Naive thymus-derived CD8-positive, alpha-beta T cell (primary cell): ENCODE results near the gene MASP1. TPM values are rescaled to one million over a fixed set of nuclear protein-coding genes. Genes with fewer than 3 reads are reported as not detected.

Experiments
- ATAC-seq, 2 donors: fragments of 150-1000 bp; cut with Tn5 transposase in 1 of 2; sonication (Bioruptor Pico), chemical (Tn5 transposase) in 1 of 2; 1 replicate in 1 of 2; 2 replicates in 1 of 2; pipeline ENCODE4 v1.10.0; 2021; ENCODE audit warnings: mild to moderate bottlenecking in 2 of 2, moderate library complexity in 2 of 2
- POLR2A ChIA-PET: fragments of 350-600 bp; sonication (Branson Sonifier 250); formaldehyde crosslinking; loops from one replicate; lab custom pipeline; 2021; ENCODE audit warnings: antibody characterized with exemption; lab: Charles Lee
- DNase-seq, 10 donors: peaks; one replicate each; pipeline versions ENCODE4 v3.0.0 to v3.0.0-alpha.2; 2020 to 2022
- H3K27ac Mint-ChIP-seq, 10 donors: one replicate each; pipeline ENCODE4 v1.8.0; 2020 to 2022; ENCODE audit warnings: mild to moderate bottlenecking in 10 of 10, mixed read lengths in 10 of 10, moderate library complexity in 4 of 10, inconsistent platforms in 1 of 10
- H3K27me3 Mint-ChIP-seq, 5 donors: one replicate each; pipeline ENCODE4 v1.8.0; 2021 to 2022; ENCODE audit warnings: mixed read lengths in 5 of 5
- H3K36me3 Mint-ChIP-seq, 3 donors: one replicate each; pipeline ENCODE4 v1.8.0; 2020 to 2022; ENCODE audit warnings: mixed read lengths in 3 of 3, mild to moderate bottlenecking in 2 of 3, inconsistent platforms in 1 of 3
- H3K4me1 Mint-ChIP-seq, 4 donors: one replicate each; pipeline ENCODE4 v1.8.0; 2021 to 2022; ENCODE audit warnings: mixed read lengths in 4 of 4
- H3K4me3 Mint-ChIP-seq, 10 donors: one replicate each; pipeline ENCODE4 v1.8.0; 2020 to 2022; ENCODE audit warnings: mild to moderate bottlenecking in 10 of 10, mixed read lengths in 10 of 10, moderate library complexity in 6 of 10, inconsistent platforms in 1 of 10
- H3K9me3 Mint-ChIP-seq, 9 donors: one replicate each; pipeline ENCODE4 v1.8.0; 2020 to 2022; ENCODE audit warnings: mixed read lengths in 9 of 9, mild to moderate bottlenecking in 3 of 9, inconsistent platforms in 1 of 9, moderate library complexity in 1 of 9
- polyA plus RNA-seq, 3 donors: library from polyadenylated mRNA; unstranded; fragments of 300-500 nt; fragmentation: Illumina TruSeq; gene quantifications; one replicate each; pipeline ENCODE4 v1.2.3, GENCODE V29; 2021
- total RNA-seq, 8 experiments: library from RNA in 2 of 8; stranded (reverse) in 2 of 8; gene quantifications; one replicate each; pipeline ENCODE4 v1.2.3 and lab custom pipeline; 2021 to 2026

Gene MASP1, protein sequence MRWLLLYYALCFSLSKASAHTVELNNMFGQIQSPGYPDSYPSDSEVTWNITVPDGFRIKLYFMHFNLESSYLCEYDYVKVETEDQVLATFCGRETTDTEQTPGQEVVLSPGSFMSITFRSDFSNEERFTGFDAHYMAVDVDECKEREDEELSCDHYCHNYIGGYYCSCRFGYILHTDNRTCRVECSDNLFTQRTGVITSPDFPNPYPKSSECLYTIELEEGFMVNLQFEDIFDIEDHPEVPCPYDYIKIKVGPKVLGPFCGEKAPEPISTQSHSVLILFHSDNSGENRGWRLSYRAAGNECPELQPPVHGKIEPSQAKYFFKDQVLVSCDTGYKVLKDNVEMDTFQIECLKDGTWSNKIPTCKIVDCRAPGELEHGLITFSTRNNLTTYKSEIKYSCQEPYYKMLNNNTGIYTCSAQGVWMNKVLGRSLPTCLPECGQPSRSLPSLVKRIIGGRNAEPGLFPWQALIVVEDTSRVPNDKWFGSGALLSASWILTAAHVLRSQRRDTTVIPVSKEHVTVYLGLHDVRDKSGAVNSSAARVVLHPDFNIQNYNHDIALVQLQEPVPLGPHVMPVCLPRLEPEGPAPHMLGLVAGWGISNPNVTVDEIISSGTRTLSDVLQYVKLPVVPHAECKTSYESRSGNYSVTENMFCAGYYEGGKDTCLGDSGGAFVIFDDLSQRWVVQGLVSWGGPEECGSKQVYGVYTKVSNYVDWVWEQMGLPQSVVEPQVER
- total RNA-seq (not detected), polyA plus RNA-seq (not detected), total RNA-seq (lab: John Stamatoyannopoulos, UW) (0 to 0.09 (median 0) reads per million in 6 experiments)

DNA sequence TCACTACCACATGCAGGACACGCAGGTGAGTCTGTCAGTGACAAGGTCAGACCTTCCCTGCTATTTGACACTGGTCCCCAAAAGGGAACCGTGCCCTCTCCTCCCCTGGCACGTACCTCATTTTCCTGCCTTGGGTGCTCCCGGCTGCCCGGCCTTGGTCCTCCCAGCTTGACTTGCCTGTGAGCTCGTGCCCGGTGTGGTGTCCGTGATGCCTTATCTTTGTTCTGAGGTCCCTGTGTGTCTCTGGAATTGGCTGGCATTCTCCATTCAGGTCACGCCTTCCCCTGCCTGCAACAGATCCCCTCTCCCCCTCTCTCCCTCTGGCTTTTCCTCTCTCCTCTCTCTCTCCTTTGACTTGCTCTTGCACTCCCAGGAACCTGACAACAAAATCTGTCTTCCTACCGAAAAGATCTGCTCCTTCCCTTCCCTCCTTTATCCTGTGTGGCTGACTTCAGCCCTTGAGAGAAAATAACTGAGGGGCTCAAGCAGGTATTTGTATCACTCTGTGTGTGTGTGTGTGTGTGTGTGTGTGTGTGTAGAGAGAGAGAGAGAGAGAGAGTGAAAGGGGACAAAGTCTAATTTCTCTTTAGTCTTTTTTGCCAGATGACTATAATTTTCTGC is at the start of gene MASP1:
Gene MASP1 (minus strand): TSS at position 226 of the 621 bp plus-strand sequence. CDS start 105 bp downstream, at position 121.
- no peaks in the 10 kb centered on the region for H3K36me3 Mint-ChIP-seq
- H3K27me3 Mint-ChIP-seq: peaks cover 22 to 47% (median 24%) of the 10 kb centered on the region in 5 donors
- H3K4me1 Mint-ChIP-seq: no peaks in the 10 kb centered on the region
- H3K4me3 Mint-ChIP-seq: no peak within 1 kb of the TSS
- DNase-seq: no peak
- POLR2A ChIA-PET: no interaction called here
- no peak within 1 kb of the TSS for H3K27ac Mint-ChIP-seq
- ATAC-seq: no peak
- H3K9me3 Mint-ChIP-seq: no peaks in the 10 kb centered on the region

DNA sequence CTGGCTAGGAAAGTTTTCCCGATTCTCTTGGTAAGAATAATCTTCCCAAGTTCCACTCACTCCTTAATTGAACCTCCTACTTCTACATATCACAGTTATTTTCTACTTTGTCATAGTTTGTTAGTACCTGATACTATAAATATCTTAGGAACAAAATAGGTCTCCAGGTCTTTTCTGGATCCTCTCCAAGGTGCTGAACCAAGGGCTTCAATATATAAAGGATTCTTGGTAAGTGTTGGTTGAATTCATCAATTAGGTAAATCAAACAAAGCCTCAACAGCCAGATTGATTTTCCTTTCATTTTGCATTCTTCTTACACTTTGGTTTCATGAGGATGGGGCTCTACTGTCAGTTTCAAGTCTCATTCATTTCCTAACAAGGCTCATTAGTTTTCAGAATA is 49.0 kb upstream of the MASP1 start:
- Mint-ChIP-seq H3K4me3 (no peak overlapping the region), H3K4me1 (no peaks in the 10 kb centered on the region), H3K36me3 (no peaks in the 10 kb centered on the region), H3K27ac (no peak overlapping the region), H3K9me3 (no peaks in the 10 kb centered on the region), H3K27me3 (peaks cover 14 to 33% (median 24%) of the 10 kb centered on the region in 5 donors)
- POLR2A ChIA-PET: no interaction called here
- DNase-seq: no peak
- ATAC-seq: no peak

DNA sequence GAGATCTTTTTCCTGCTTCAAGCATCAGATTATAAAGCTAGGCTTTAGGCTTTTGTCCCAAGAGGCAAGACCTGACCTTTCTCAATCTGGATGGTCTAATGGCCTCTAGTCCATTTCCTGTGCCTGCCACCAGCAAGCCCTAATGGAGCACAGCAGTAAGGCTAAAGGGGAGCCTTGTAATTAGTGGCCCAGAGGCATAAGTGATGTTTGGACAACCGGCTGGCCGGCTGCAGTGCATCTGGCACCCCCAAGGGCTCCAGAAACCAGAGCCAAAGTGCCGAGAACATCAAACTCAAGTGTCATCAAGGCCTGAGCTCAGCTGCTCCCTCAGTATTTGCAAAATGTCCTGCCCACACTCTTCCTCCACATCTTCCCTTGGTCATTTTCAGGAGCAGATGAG is 44.8 kb upstream of the MASP1 start:
- ATAC-seq (no peak), DNase-seq (no peak)
- POLR2A ChIA-PET: no interaction called here
- Mint-ChIP-seq H3K9me3 (no peaks in the 10 kb centered on the region), H3K27me3 (peaks cover 14 to 25% (median 21%) of the 10 kb centered on the region in 5 donors), H3K27ac (no peak overlapping the region), H3K36me3 (no peaks in the 10 kb centered on the region), H3K4me1 (no peaks in the 10 kb centered on the region), H3K4me3 (no peak overlapping the region)

DNA sequence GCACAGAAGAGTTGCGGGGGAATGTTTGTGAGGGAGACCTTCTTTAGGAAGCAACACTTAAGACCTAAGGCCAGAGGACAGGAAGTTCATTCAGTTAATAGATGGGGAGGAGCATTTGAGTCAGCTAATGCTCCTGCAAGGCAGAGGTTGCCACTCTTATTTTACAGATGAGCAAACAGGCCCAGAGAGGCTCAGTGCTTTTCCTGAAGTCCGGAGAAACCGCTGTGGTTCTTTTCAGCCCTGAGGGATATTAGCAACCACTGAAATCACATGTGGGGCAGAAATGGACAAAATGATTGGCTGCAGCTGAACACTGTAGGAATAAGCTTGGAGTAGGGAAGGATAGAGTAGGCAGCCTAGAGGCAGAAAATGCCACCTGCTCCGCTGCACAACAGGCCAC is 43.4 kb upstream of the MASP1 start:
- Mint-ChIP-seq H3K27me3 (peaks cover 12 to 24% (median 19%) of the 10 kb centered on the region in 5 donors), H3K27ac (no peak overlapping the region), H3K36me3 (no peaks in the 10 kb centered on the region), H3K4me3 (no peak overlapping the region), H3K9me3 (no peaks in the 10 kb centered on the region), H3K4me1 (no peaks in the 10 kb centered on the region)
- DNase-seq: no peak
- POLR2A ChIA-PET: no interaction called here
- ATAC-seq: no peak

DNA sequence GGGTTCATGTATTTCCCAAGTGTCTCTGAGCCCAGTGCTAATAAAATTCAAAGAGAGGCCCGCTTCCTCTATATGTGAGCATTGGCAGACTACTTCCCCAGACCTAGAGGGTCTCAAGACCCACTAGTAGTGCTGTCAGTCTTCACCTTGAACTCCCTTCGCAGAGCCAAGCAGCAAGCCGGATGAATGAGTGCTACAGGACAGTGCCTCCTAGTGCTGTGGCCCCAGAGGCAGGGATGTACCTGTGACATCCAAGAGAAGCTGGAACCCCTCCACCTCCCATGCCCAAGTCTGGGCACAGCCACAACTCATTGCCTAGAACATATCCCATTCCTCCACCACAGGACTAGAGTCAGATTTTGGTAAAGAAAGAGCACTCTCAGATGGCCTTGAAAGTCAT is 37.2 kb upstream of the MASP1 start:
- Mint-ChIP-seq H3K36me3 (no peaks in the 10 kb centered on the region), H3K27ac (no peak overlapping the region), H3K4me1 (no peaks in the 10 kb centered on the region), H3K9me3 (no peaks in the 10 kb centered on the region), H3K4me3 (no peak overlapping the region), H3K27me3 (peaks cover 0 to 11% (median 9%) of the 10 kb centered on the region in 5 donors)
- ATAC-seq: no peak
- DNase-seq: no peak
- POLR2A ChIA-PET: no interaction called here

DNA sequence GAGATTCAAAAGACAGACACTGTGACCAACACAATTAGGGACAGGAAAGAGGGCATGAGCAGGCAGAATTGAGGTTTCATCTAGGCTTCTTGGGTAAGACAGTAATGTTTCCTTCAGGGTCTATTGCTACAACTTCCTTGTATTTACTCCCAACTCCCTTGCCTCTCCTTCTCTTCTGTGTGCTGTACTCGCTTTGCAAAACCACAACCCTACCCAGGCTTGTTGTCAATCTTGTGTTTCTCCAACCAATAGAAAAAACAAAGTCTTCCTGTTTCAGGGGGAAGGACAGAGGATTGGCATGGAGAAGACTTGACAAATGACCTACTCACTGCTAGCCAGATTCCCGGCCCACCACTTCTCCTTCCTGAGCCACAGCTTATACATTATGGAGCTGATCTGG is 36.3 kb upstream of the MASP1 start:
- DNase-seq: no peak
- H3K27ac Mint-ChIP-seq: no peak overlapping the region
- no peaks in the 10 kb centered on the region for H3K4me1 Mint-ChIP-seq
- ATAC-seq: no peak
- POLR2A ChIA-PET: no interaction called here
- H3K36me3 Mint-ChIP-seq: no peaks in the 10 kb centered on the region
- no peak overlapping the region for H3K4me3 Mint-ChIP-seq
- H3K27me3 Mint-ChIP-seq: peaks cover 0 to 13% (median 9%) of the 10 kb centered on the region in 5 donors
- H3K9me3 Mint-ChIP-seq: no peaks in the 10 kb centered on the region

DNA sequence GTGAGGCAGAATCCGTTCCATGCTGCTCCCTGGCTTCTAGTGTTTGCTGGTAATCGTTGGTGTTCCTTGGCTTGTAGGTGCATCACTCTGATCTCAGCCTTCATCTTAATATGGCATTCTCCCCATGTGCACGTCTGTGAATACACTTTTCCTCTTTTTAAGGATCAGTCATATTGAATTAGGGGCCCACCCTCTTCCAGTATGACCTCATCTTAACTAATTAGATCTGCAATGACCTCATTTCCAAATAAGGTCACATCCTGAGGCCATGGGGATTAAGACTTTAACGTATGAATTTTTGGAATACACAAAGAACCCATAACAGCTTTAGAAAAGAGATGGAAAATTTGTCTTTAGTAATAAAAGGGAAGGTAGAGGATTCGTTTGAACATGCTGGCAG is 34.1 kb upstream of the MASP1 start:
- Mint-ChIP-seq H3K36me3 (no peaks in the 10 kb centered on the region), H3K4me3 (no peak overlapping the region), H3K4me1 (no peaks in the 10 kb centered on the region), H3K27ac (no peak overlapping the region), H3K27me3 (peaks cover 3 to 19% (median 9%) of the 10 kb centered on the region in 5 donors), H3K9me3 (no peaks in the 10 kb centered on the region)
- POLR2A ChIA-PET: no interaction called here
- DNase-seq (no peak), ATAC-seq (no peak)

DNA sequence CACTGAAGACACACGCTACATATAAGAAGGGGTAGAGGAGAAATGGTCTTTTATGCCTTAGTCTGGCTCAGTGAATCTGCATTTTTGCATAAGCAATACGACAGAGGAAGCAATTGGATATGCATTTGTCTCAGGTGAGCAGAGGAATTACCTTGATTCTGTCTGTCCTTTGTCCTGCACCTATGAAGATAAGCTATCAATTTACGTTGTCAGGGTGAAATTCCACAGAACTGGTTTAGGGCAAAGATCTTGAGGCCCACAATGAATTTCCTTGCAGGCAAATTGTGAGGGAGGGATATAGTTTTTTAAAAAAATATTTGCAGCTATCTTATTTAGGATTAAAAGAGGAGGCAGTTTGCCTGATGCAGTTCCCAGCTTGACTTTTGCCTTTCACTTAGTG is 31.6 kb upstream of the MASP1 start:
- ATAC-seq: no peak
- Mint-ChIP-seq H3K4me1 (peaks cover 4 to 16% (median 12%) of the 10 kb centered on the region in 4 donors), H3K4me3 (no peak overlapping the region), H3K27me3 (peaks cover 11 to 26% (median 22%) of the 10 kb centered on the region in 5 donors), H3K36me3 (no peaks in the 10 kb centered on the region), H3K27ac (no peak overlapping the region), H3K9me3 (no peaks in the 10 kb centered on the region)
- DNase-seq: no peak
- POLR2A ChIA-PET: no interaction called here

DNA sequence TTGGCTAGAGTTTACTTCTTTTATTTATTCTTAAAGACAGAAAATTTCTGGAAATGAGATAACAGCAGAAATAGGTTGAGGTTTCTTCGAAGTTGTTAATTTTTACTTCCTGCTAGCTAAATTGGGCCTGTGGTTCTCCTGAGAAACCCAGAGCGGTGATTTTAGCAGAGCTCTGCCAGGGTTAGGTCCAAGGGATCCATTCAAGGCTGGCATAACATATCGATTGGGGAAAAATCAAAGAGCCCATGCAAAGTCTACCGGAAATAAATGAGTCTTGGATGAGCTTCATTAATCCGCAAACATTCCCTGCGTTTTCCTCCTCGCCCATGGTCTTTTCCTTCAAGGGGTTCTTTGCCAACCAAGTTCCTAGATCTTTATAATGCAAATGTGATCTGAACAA is 30.8 kb upstream of the MASP1 start:
- no peak overlapping the region for H3K4me3 Mint-ChIP-seq
- H3K27ac Mint-ChIP-seq: no peak overlapping the region
- POLR2A ChIA-PET: no interaction called here
- peaks cover 14 to 34% (median 27%) of the 10 kb centered on the region in 5 donors for H3K27me3 Mint-ChIP-seq
- no peak for ATAC-seq
- peaks cover 4 to 16% (median 12%) of the 10 kb centered on the region in 4 donors for H3K4me1 Mint-ChIP-seq
- no peaks in the 10 kb centered on the region for H3K9me3 Mint-ChIP-seq
- no peak for DNase-seq
- no peaks in the 10 kb centered on the region for H3K36me3 Mint-ChIP-seq

DNA sequence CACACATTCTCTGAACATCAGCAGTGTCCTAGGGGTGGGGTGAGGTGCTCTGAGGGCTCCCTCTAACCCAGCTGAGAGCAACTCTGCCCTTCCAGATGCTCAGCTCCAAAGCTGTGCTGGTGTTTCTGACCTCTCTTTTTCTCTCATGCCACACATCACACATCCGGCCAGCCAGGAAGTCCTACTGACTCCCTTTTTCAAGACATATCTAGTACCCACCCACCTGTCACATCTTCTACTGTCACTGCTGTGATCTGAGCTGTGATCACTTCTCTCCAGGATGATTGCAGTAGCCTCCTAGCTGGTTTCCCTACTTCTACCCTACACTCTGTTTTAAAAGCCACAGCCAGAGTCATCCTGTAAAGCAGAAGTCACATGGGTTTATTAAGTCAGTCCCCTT is 30.2 kb upstream of the MASP1 start:
- Mint-ChIP-seq H3K4me3 (no peak overlapping the region), H3K27ac (no peak overlapping the region), H3K9me3 (no peaks in the 10 kb centered on the region), H3K27me3 (peaks cover 14 to 39% (median 32%) of the 10 kb centered on the region in 5 donors), H3K4me1 (peaks cover 4 to 16% (median 12%) of the 10 kb centered on the region in 4 donors), H3K36me3 (no peaks in the 10 kb centered on the region)
- DNase-seq (no peak), ATAC-seq (no peak)
- POLR2A ChIA-PET: no interaction called here

DNA sequence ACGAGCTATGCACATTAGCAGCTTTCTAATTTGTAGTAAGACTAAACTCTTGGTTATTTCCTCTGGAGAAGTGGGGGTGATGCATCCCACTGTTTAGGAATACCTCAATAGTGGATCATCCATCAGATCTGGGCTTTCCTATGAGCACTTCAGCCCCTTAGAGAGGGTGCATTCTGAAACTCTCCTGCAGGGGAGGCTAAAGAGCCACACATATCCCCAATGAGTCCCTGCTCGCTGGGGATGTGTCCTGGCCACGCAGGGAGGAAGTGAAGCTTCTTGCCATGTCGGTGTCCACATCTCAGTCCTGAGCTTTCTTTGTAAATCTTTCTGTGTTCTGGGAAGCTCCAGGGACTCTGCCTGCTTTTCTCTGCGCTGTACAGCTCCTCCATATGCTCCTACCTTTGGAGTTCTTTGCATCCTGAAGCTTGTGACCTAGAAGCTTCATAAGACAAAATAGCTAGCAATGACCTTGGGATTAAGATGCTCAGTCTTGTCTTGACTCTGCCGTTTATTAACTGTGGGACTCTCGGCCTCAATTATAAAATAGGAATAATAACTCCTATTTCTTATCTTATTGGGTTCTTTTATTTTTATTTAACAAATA is 28.3 kb upstream of the MASP1 start:
- Mint-ChIP-seq H3K36me3 (no peaks in the 10 kb centered on the region), H3K27ac (peak overlapping the region in 1 of 10 donors; percentile 57), H3K4me3 (peak overlapping the region in 1 of 10 donors; percentile 21), H3K4me1 (peaks cover 4 to 16% (median 12%) of the 10 kb centered on the region in 4 donors), H3K9me3 (no peaks in the 10 kb centered on the region), H3K27me3 (peaks cover 18 to 46% (median 36%) of the 10 kb centered on the region in 5 donors)
- POLR2A ChIA-PET: no interaction called here
- peak; percentile 49 to 71 for ATAC-seq
- DNase-seq: peak in 8 of 10 donors; percentile 4 to 67 (median 30)

DNA sequence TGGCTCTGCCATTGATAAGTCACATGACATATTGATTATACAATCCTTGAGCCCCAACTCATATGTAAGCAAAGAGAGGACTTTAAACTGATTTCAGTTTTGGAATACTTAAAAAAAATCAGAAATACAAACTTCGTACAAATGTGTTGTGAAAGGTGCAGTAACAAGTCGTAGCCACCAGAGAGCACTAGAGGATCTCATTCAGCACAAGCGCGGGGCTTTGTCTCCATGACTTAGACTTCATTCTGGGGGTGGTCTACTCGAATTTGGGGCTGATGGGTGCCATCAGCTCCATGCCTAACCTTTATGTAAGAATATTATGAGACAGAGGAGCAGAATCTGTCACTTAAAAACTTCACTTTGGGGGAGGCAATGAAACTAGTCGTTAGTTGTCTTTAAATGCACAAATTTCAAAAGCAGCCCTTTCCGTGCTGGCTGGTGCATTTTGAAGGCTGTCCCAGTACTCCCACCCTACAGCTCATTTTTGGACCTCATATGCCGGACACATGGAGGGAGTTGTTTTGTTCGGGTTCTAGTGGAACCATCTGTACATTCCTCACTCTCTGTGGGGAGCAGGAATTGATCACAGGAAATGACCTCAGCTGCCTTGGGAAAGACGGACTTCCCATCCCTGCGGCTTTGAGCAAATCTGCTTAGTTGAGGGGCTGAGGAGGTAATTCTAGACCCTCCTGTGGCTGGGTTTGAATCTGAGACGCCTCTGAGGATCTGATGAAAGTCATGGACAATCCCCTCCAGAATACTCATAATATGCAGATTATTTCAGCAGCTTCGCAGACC is 27.5 kb upstream of the MASP1 start:
- DNase-seq (peak; percentile 3 to 67 (median 40)), ATAC-seq (peak; percentile 52 to 59)
- Mint-ChIP-seq H3K27me3 (peaks cover 20 to 54% (median 40%) of the 10 kb centered on the region in 5 donors), H3K4me1 (peaks cover 4 to 16% (median 12%) of the 10 kb centered on the region in 4 donors), H3K36me3 (no peaks in the 10 kb centered on the region), H3K27ac (peak overlapping the region in 2 of 10 donors; percentile 41 to 46), H3K9me3 (no peaks in the 10 kb centered on the region), H3K4me3 (peak overlapping the region; percentile 17 to 75 (median 41))
- POLR2A ChIA-PET: no interaction called here
